ENCODE data around the gene LRFN4. TPM values are rescaled to one million over a fixed set of nuclear protein-coding genes. Genes with fewer than 3 reads are reported as not detected.

LRFN4 gene
- total RNA-seq, 1 experiment from 2014 or later: 66.7 TPM

GRCh38 chr11:66855574-66856495 is 1.0 kb upstream of the LRFN4 start:
- peak overlapping the region; percentile 92 to 94 (median 93); a peak in 6 of 7 replicates for H3K27ac Mint-ChIP-seq

More at GRCh38 chr11:66855574-66856495, 1.0 kb upstream of the LRFN4 start:
- H2BK5ac ChIP-seq (ENCODE audit: insufficient read length, low read length): no peak overlapping the region
- peak; percentile 97 for DNase-seq
- H3K23ac ChIP-seq (ENCODE audit: insufficient read length, low read depth, low read length): no peak overlapping the region
- H3K56ac ChIP-seq (ENCODE audit: insufficient read length, low read depth, low read length): no peak overlapping the region
- no peak for TF ChIP-seq CTCF (conservative IDR thresholded peaks at IDR 0.05)
- Mint-ChIP-seq H3K27me3 (ENCODE audit: low read depth) (peaks cover 2% of the 10 kb centered on the region), H3K4me1 (peaks cover 14 to 16% of the 10 kb centered on the region in 2 experiments), H3K9me3 (no peaks in the 10 kb centered on the region), H3K36me3 (ENCODE audit: insufficient read depth in 1 of 3, low read depth in 3 of 3) (peaks cover 0 to 11% (median 2%) of the 10 kb centered on the region in 3 experiments; a peak in 3 of 7 replicates), H3K4me3 (peak overlapping the region; percentile 90 to 96)
- no peaks in the 10 kb centered on the region for H3K9me3 ChIP-seq (ENCODE audit: control insufficient read depth, low read depth, low read length)
- H3K18ac ChIP-seq (ENCODE audit: insufficient read length, low read depth, low read length): peak overlapping the region; percentile 41
- H2AFZ ChIP-seq (ENCODE audit: low read length): no peak overlapping the region
- no peak overlapping the region for H3T11ph ChIP-seq (ENCODE audit: low read length)
- H4K20me1 ChIP-seq (ENCODE audit: control insufficient read depth, insufficient read depth, insufficient read length): no peaks in the 10 kb centered on the region
- H2BK120ac ChIP-seq (ENCODE audit: low read depth, low read length, poor library complexity, severe bottlenecking): no peak overlapping the region
- no peak overlapping the region for H4K8ac ChIP-seq (replicated peaks; ENCODE audit: insufficient read length, low read depth, low read length)
- peak overlapping the region; percentile 67 for H3K9ac ChIP-seq (ENCODE audit: extremely low read depth, insufficient read length, low read length)
- no peak overlapping the region for H4K5ac ChIP-seq (ENCODE audit: insufficient read length, low read depth, low read length)
- H2BK12ac ChIP-seq (ENCODE audit: insufficient read length, low read depth, low read length): no peak overlapping the region
- H2BK15ac ChIP-seq (ENCODE audit: low read depth, low read length): no peak overlapping the region
- no peak overlapping the region for H2AK5ac ChIP-seq (ENCODE audit: insufficient read length, low read length)
- H3K4ac ChIP-seq (ENCODE audit: low read depth, low read length): no peak overlapping the region
- peaks cover 10% of the 10 kb centered on the region for H3K23me2 ChIP-seq (ENCODE audit: insufficient read length, low read depth, low read length, poor library complexity, severe bottlenecking)
- H2BK20ac ChIP-seq (ENCODE audit: low read depth, low read length, poor library complexity, severe bottlenecking): no peak overlapping the region
- no peaks in the 10 kb centered on the region for H3K79me1 ChIP-seq (ENCODE audit: insufficient read depth, low read depth, low read length, poor library complexity, severe bottlenecking)
- no CpG with 5 or more reads among the region's 51 CpGs for WGBS (ENCODE audit: extremely low coverage, insufficient read length, low lambda C conversion rate)
- H3K27ac ChIP-seq (ENCODE audit: insufficient read length, low read depth, low read length): peak overlapping the region; percentile 19
- peak overlapping the region; percentile 87 for H3K4me2 ChIP-seq (ENCODE audit: insufficient read depth, insufficient read length, low read length)
- H3K79me2 ChIP-seq (ENCODE audit: insufficient read depth, low read length): no peaks in the 10 kb centered on the region
- peak overlapping the region; percentile 68; the same call in 1 of the 2 replicates for H3K14ac ChIP-seq (ENCODE audit: insufficient read depth, low read length)
- no peaks in the 10 kb centered on the region for H3K27me3 ChIP-seq (ENCODE audit: insufficient read depth, low read length)
- H4K91ac ChIP-seq (ENCODE audit: insufficient read length, low read depth, low read length): no peak overlapping the region
- H3K4me1 ChIP-seq (ENCODE audit: insufficient read depth, low read length): no peaks in the 10 kb centered on the region

Data from H9 (cell line).